HCT116 (cell line): ENCODE data around the gene AXIN1. TPM values are rescaled to one million over a fixed set of nuclear protein-coding genes. Genes with fewer than 3 reads are reported as not detected.

Source experiments
- ATAC-seq: fragments of 200-7000 bp; cut with Tn5 transposase; 2 replicates; pipeline ENCODE4 v1.9.1; 2020; ENCODE audit warnings: mild to moderate bottlenecking, moderate library complexity
- BruUV-seq: library from RNA; stranded (reverse); fragments of 400-500 nt; replicated peaks from 2 replicates; lab custom pipeline; 2021; lab: Mats Ljungman, UMichigan
- CTCF ChIA-PET: fragments of 300-600 bp; sonication (Branson Sonifier 250); formaldehyde crosslinking; loops from one replicate; lab custom pipeline; 2021; ENCODE audit warnings: antibody characterized with exemption; lab: Charles Lee
- POLR2A ChIA-PET: fragments of 300-600, 350-600 bp; sonication (Branson Sonifier 250); formaldehyde crosslinking; loops from one replicate; lab custom pipeline; 2021; ENCODE audit warnings: antibody characterized with exemption; lab: Charles Lee
- RAD21 ChIA-PET, 2 experiments: fragments of 300-600 bp; sonication (Branson Sonifier 250); formaldehyde crosslinking; loops; one replicate each; lab custom pipeline; 2023; ENCODE audit warnings: low total read pairs in 2 of 2; ENCODE audit not compliant: uncharacterized antibody in 2 of 2, unreplicated experiment in 2 of 2, low non-redundant PET in 1 of 2; lab: Charles Lee
- DNase-seq: peaks from one replicate; pipeline ENCODE4 v3.0.0-alpha.2; 2010; ENCODE audit warnings: low read depth, low spot score
- H2AFZ ChIP-seq: fragments of 200-600 bp; shearing (Covaris generic), sonication (generic); 2 replicates; pipeline ENCODE4 v1.6.1; 2017; ENCODE audit warnings: low read depth, mixed run types, mixed read lengths, antibody characterized with exemption, low read length; ENCODE audit not compliant: poor library complexity, severe bottlenecking
- H3K27ac ChIP-seq: 2 replicates; pipeline ENCODE4 v1.5.1; 2012; ENCODE audit warnings: low read depth, low read length
- H3K27me3 ChIP-seq: fragments of 200-600 bp; sonication (generic); 2 replicates; pipeline ENCODE4 v1.6.1; 2016; ENCODE audit warnings: mixed run types, low read length, mixed read lengths; ENCODE audit not compliant: insufficient read depth
- H3K36me3 ChIP-seq, 2 experiments: fragments of 200-500 bp in 1 of 2; fragments of 200-600 bp in 1 of 2; sonication (Bioruptor generic) in 1 of 2; sonication (generic) in 1 of 2; 2 replicates each; pipeline versions ENCODE4 v1.5.1 to v1.6.1; 2014 to 2016; ENCODE audit warnings: low read length in 2 of 2, inconsistent platforms in 1 of 2, mixed read lengths in 1 of 2, mixed run types in 1 of 2; ENCODE audit not compliant: insufficient read depth in 2 of 2, control insufficient read depth in 1 of 2
- H3K4me1 ChIP-seq, 2 experiments: fragments of 200-600 bp in 1 of 2; sonication (generic) in 1 of 2; 2 replicates each; pipeline versions ENCODE4 v1.5.1 to v1.6.1; 2012 to 2017; ENCODE audit warnings: low read length in 2 of 2, inconsistent platforms in 1 of 2, mild to moderate bottlenecking in 1 of 2, mixed read lengths in 1 of 2, mixed run types in 1 of 2, moderate library complexity in 1 of 2; ENCODE audit not compliant: insufficient read depth in 2 of 2, control insufficient read depth in 1 of 2
- H3K4me2 ChIP-seq: fragments of 200-600 bp; sonication (generic); 2 replicates; pipeline ENCODE4 v1.6.1; 2017; ENCODE audit warnings: mixed run types, low read length, mixed read lengths
- H3K4me3 ChIP-seq, 2 experiments: fragments of 200-600 bp in 1 of 2; sonication (generic) in 1 of 2; replicated peaks in 1 of 2; 2 replicates each; pipeline ENCODE4 v1.5.1; 2011 to 2016; ENCODE audit warnings: low read length in 2 of 2, control low read depth in 1 of 2, low read depth in 1 of 2, mild to moderate bottlenecking in 1 of 2, mixed read lengths in 1 of 2, mixed run types in 1 of 2
- H3K79me2 ChIP-seq: fragments of 200-600 bp; sonication (generic); 2 replicates; pipeline ENCODE4 v1.6.1; 2017; ENCODE audit warnings: mild to moderate bottlenecking, mixed run types, low read length, moderate library complexity, mixed read lengths; ENCODE audit not compliant: insufficient read depth
- H3K9ac ChIP-seq: fragments of 200-600 bp; sonication (generic); 2 replicates; pipeline ENCODE4 v1.6.1; 2016; ENCODE audit warnings: low read length, mixed read lengths
- H3K9me2 ChIP-seq: fragments of 200-600 bp; sonication (generic), shearing (Covaris generic); 2 replicates; pipeline ENCODE4 v1.6.1; 2017; ENCODE audit warnings: mixed run types, mild to moderate bottlenecking, moderate library complexity; ENCODE audit not compliant: insufficient read depth
- H3K9me3 ChIP-seq, 2 experiments: fragments of 200-500 bp in 1 of 2; fragments of 200-600 bp in 1 of 2; sonication (Bioruptor generic) in 1 of 2; sonication (generic) in 1 of 2; 2 replicates each; pipeline ENCODE4 v1.6.1; 2014 to 2017; ENCODE audit warnings: low read length in 2 of 2, mixed read lengths in 2 of 2, inconsistent platforms in 1 of 2, low read depth in 1 of 2, mild to moderate bottlenecking in 1 of 2, mixed run types in 1 of 2, moderate library complexity in 1 of 2; ENCODE audit not compliant: control insufficient read depth in 1 of 2, insufficient read depth in 1 of 2
- H4K20me1 ChIP-seq: fragments of 200-600 bp; sonication (generic), shearing (Covaris generic); 2 replicates; pipeline ENCODE4 v1.6.1; 2017; ENCODE audit warnings: mixed run types, mild to moderate bottlenecking, moderate library complexity; ENCODE audit not compliant: insufficient read depth
- ATF3 ChIP-seq: IDR thresholded peaks from 2 replicates; pipeline ENCODE4 v1.6.1; 2012
- CBX3 ChIP-seq: IDR thresholded peaks from 2 replicates; pipeline ENCODE4 v1.6.1; 2012; ENCODE audit warnings: low read depth
- CEBPB ChIP-seq: IDR thresholded peaks from 2 replicates; pipeline ENCODE4 v1.6.1; 2012; ENCODE audit warnings: low read depth
- CTCF ChIP-seq, 3 experiments: fragments of 200-600 bp in 1 of 3; sonication (generic) in 1 of 3; IDR thresholded peaks in 2 of 3; conservative IDR thresholded peaks in 1 of 3; 2 replicates each; pipeline ENCODE4 v1.5.1; 2012 to 2017; ENCODE audit warnings: low read depth in 2 of 3, low read length in 2 of 3, antibody characterized with exemption in 1 of 3, borderline replicate concordance in 1 of 3, control low read depth in 1 of 3, mild to moderate bottlenecking in 1 of 3, mixed read lengths in 1 of 3, mixed run types in 1 of 3, moderate library complexity in 1 of 3; ENCODE audit not compliant: insufficient read depth in 1 of 3
- EGR1 ChIP-seq: IDR thresholded peaks from 2 replicates; pipeline ENCODE4 v1.6.1; 2012; ENCODE audit warnings: low read depth
- ELF1 ChIP-seq: IDR thresholded peaks from 2 replicates; pipeline ENCODE4 v1.6.1; 2012; ENCODE audit warnings: low read depth, borderline replicate concordance
- EZH2 ChIP-seq: fragments of 200-600 bp; sonication (generic); IDR thresholded peaks from 2 replicates; pipeline ENCODE4 v1.6.1; 2017; ENCODE audit warnings: antibody characterized with exemption, mixed run types
- FOSL1 ChIP-seq: IDR thresholded peaks from 2 replicates; pipeline ENCODE4 v1.6.1; 2012; ENCODE audit warnings: low read depth
- JUND ChIP-seq: IDR thresholded peaks from 2 replicates; pipeline ENCODE4 v1.6.1; 2012
- MAX ChIP-seq: IDR thresholded peaks from 2 replicates; pipeline ENCODE4 v1.6.1; 2012
- POLR2A ChIP-seq: IDR thresholded peaks from 2 replicates; pipeline ENCODE4 v1.7.0; 2011; ENCODE audit warnings: borderline replicate concordance; ENCODE audit not compliant: insufficient read depth, insufficient read length; ENCODE audit errors: extremely low read depth
- POLR2AphosphoS5 ChIP-seq: IDR thresholded peaks from 2 replicates; pipeline ENCODE4 v1.6.1; 2011; ENCODE audit warnings: mild to moderate bottlenecking, low read depth, low read length, moderate library complexity
- SP1 ChIP-seq: IDR thresholded peaks from 2 replicates; pipeline ENCODE4 v1.6.1; 2012; ENCODE audit warnings: low read depth
- SRF ChIP-seq: IDR thresholded peaks from 2 replicates; pipeline ENCODE4 v1.6.1; 2012; ENCODE audit warnings: low read depth
- YY1 ChIP-seq: IDR thresholded peaks from 2 replicates; pipeline ENCODE4 v1.6.1; 2011; ENCODE audit warnings: low read length, low read depth, moderate library complexity, mild to moderate bottlenecking; ENCODE audit not compliant: insufficient replicate concordance; ENCODE audit errors: extremely low read depth
- ZBTB33 ChIP-seq: IDR thresholded peaks from 2 replicates; pipeline ENCODE4 v1.6.1; 2011; ENCODE audit warnings: mild to moderate bottlenecking, low read length, moderate library complexity; ENCODE audit not compliant: insufficient replicate concordance; ENCODE audit errors: extremely low read depth
- ZFX ChIP-seq: fragments of 450-650 bp; IDR thresholded peaks from 2 replicates; pipeline ENCODE4 v1.6.1; 2017
- ZNF274 ChIP-seq: fragments of 200-500 bp; sonication (Bioruptor generic); IDR thresholded peaks from 2 replicates; pipeline ENCODE4 v1.6.1; 2014; ENCODE audit warnings: mild to moderate bottlenecking, low read depth, low read length, inconsistent platforms
- intact Hi-C: fragments of 100-400 bp; cut with micrococcal nuclease; formaldehyde crosslinking; loops from 2 replicates; pipeline ENCODE4 v1.10.0; 2022
- total RNA-seq: library from RNA; stranded (reverse); gene quantifications from one replicate; pipeline ENCODE4 v1.2.1, GENCODE V29; 2021; ENCODE audit not compliant: unreplicated experiment

AXIN1 gene
- total RNA-seq, 1 experiment from 2014 or later: 20.2 TPM

GRCh38 chr16:354971-355461, 2.5 kb upstream of the AXIN1 start:
- Histone ChIP-seq H3K27me3 (no peaks in the 10 kb centered on the region), H3K4me1 (peaks cover 2 to 7% of the 10 kb centered on the region in 2 experiments; a peak in 1 of 4 replicates), H4K20me1 (no peaks in the 10 kb centered on the region), H3K27ac (no peak overlapping the region), H3K4me3 (no peak overlapping the region), H3K9me3 (no peaks in the 10 kb centered on the region), H3K9ac (no peak overlapping the region), H3K9me2 (no peaks in the 10 kb centered on the region), H3K36me3 (0 out of 4 replicates have a peak, but pooled peaks cover 0 to 4% of the 10 kb centered on the region in 2 experiments), H2AFZ (no peak overlapping the region), H3K4me2 (no peak overlapping the region), H3K79me2 (peaks cover 17% of the 10 kb centered on the region)
- ChIA-PET POLR2A (no interaction called here), CTCF (no interaction called here), RAD21 (no interaction called here)
- no TSS peak for BruUV-seq
- intact Hi-C loops: loop anchor here (5.0 kb wide), 1 partner anchor 128 kb away; the partner anchor contains the start of gene LUC7L
- no peak for DNase-seq
- ATAC-seq: no peak
- TF ChIP-seq EZH2 (no peak), MAX (no peak), ZBTB33 (no peak), JUND (no peak), ATF3 (no peak), POLR2AphosphoS5 (no peak), CTCF (IDR thresholded peaks at IDR 0.05 in 2 of 3, conservative IDR thresholded peaks at IDR 0.05 in 1 of 3; ENCODE audit: borderline replicate concordance in 1 of 3, insufficient read depth in 1 of 3, low read depth in 2 of 3, low read length in 2 of 3) (no peak), YY1 (no peak), EGR1 (no peak), CEBPB (no peak), FOSL1 (no peak), SP1 (no peak), CBX3 (no peak), SRF (no peak), POLR2A (no peak), ZNF274 (no peak), ZFX (no peak), ELF1 (no peak)
